ENCODE data around the gene KIAA1755. TPM values are rescaled to one million over a fixed set of nuclear protein-coding genes. Genes with fewer than 3 reads are reported as not detected.
A peak's percentile ranks its signal among the peaks of the same experiment; 100 is the strongest.

The KIAA1755 gene
- total RNA-seq, 1 donor from 2014 or later, result 0.22 TPM

- Histone ChIP-seq H3K27ac (no peak overlapping the region), H3K4me1 (no peaks in the 10 kb centered on the region), H3K27me3 (no peaks in the 10 kb centered on the region), H3K36me3 (no peaks in the 10 kb centered on the region), H3K9ac (no peak overlapping the region), H3K4me2 (no peak overlapping the region), H3K4me3 (no peak overlapping the region), H3K79me2 (ENCODE audit: low read depth) (no peaks in the 10 kb centered on the region), H4K20me1 (ENCODE audit: low read depth) (no peaks in the 10 kb centered on the region), H3K9me3 (ENCODE audit: low read depth) (no peaks in the 10 kb centered on the region), H3F3A (ENCODE audit: low read depth) (no peaks in the 10 kb centered on the region), H2AFZ (replicated peaks) (no peak overlapping the region)
- Mint-ChIP-seq H3K36me3 (no peaks in the 10 kb centered on the region), H3K27me3 (ENCODE audit: insufficient read depth, low read depth) (peaks cover 3% of the 10 kb centered on the region), H3K9me3 (no peaks in the 10 kb centered on the region), H3K4me1 (peaks cover 6% of the 10 kb centered on the region), H3K27ac (no peak overlapping the region), H3K4me3 (no peak overlapping the region)
- no peak for DNase-seq (ENCODE audit: low spot score)
- no peak for TF ChIP-seq EZH2 (IDR thresholded peaks at IDR 0.05)
- TF ChIP-seq EZH2phosphoT487 (IDR thresholded peaks at IDR 0.05), result no peak
- TF ChIP-seq CTCF (IDR thresholded peaks at IDR 0.05), result no peak
These were observed 37.4 kb downstream of the KIAA1755 start for GRCh38 chr20:38222923-38223742.

- H3K79me2 ChIP-seq (ENCODE audit: low read depth), result no peaks in the 10 kb centered on the region
- H3K36me3 Mint-ChIP-seq, result no peaks in the 10 kb centered on the region
- H3K36me3 ChIP-seq, result no peaks in the 10 kb centered on the region
- H3K9ac ChIP-seq, result no peak overlapping the region
- no peak overlapping the region for H2AFZ ChIP-seq (replicated peaks)
- H3K4me1 ChIP-seq, result no peaks in the 10 kb centered on the region
- H3K9me3 ChIP-seq (ENCODE audit: low read depth), result no peaks in the 10 kb centered on the region
- H3K4me1 Mint-ChIP-seq, result peaks cover 12% of the 10 kb centered on the region
- no peak overlapping the region for H3K4me2 ChIP-seq
- peak overlapping the region; percentile 69 for H3K4me3 Mint-ChIP-seq
- H4K20me1 ChIP-seq (ENCODE audit: low read depth), result no peaks in the 10 kb centered on the region
- H3K27me3 ChIP-seq, result no peaks in the 10 kb centered on the region
- TF ChIP-seq EZH2phosphoT487 (IDR thresholded peaks at IDR 0.05), result no peak
- TF ChIP-seq CTCF (IDR thresholded peaks at IDR 0.05), result peak; percentile 87
- H3K4me3 ChIP-seq, result no peak overlapping the region
- no peak overlapping the region for H3K27ac Mint-ChIP-seq
- H3K9me3 Mint-ChIP-seq, result no peaks in the 10 kb centered on the region
- H3F3A ChIP-seq (ENCODE audit: low read depth), result no peaks in the 10 kb centered on the region
- H3K27me3 Mint-ChIP-seq (ENCODE audit: insufficient read depth, low read depth), result peaks cover 3% of the 10 kb centered on the region
- peak; percentile 83 for DNase-seq (ENCODE audit: low spot score)
- no peak overlapping the region for H3K27ac ChIP-seq
These were observed 38.2 kb downstream of the KIAA1755 start for GRCh38 chr20:38222231-38222922.

GRCh38 chr20:38221119-38221589 is 39.4 kb downstream of the KIAA1755 start:
- Mint-ChIP-seq H3K9me3 (no peaks in the 10 kb centered on the region), H3K27ac (peak overlapping the region; percentile 57), H3K4me3 (peak overlapping the region; percentile 53), H3K36me3 (no peaks in the 10 kb centered on the region), H3K4me1 (peaks cover 12% of the 10 kb centered on the region), H3K27me3 (ENCODE audit: insufficient read depth, low read depth) (peaks cover 3% of the 10 kb centered on the region)
- no peak overlapping the region for H3K9ac ChIP-seq
- no peaks in the 10 kb centered on the region for H3K4me1 ChIP-seq
- no peaks in the 10 kb centered on the region for H3K27me3 ChIP-seq
- H3K36me3 ChIP-seq, result no peaks in the 10 kb centered on the region
- H3K27ac ChIP-seq, result no peak overlapping the region
- no peak overlapping the region for H2AFZ ChIP-seq (replicated peaks)
- peak; percentile 90 for DNase-seq (ENCODE audit: low spot score)
- H3K4me2 ChIP-seq, result peak overlapping the region; percentile 44
- H3K79me2 ChIP-seq (ENCODE audit: low read depth), result no peaks in the 10 kb centered on the region
- TF ChIP-seq CTCF (IDR thresholded peaks at IDR 0.05) (peak; percentile 92), EZH2 (IDR thresholded peaks at IDR 0.05) (no peak), EZH2phosphoT487 (IDR thresholded peaks at IDR 0.05) (no peak)
- no peaks in the 10 kb centered on the region for H4K20me1 ChIP-seq (ENCODE audit: low read depth)
- H3K9me3 ChIP-seq (ENCODE audit: low read depth), result no peaks in the 10 kb centered on the region
- no peak overlapping the region for H3K4me3 ChIP-seq
- no peaks in the 10 kb centered on the region for H3F3A ChIP-seq (ENCODE audit: low read depth)

Measured in neural progenitor cell (in vitro differentiated cells).